HG03159 (cell line): ENCODE results near the gene USP48.
"Not testable (repeated sequence)": the region's sequence is repeated elsewhere in the genome, so short reads cannot be mapped to it uniquely, and the experiment has no call there.

Experiments used
- ATAC-seq: cut with Tn5 transposase; IDR thresholded peaks from one replicate; pipeline ENCODE4 v1.9.1; 2021; ENCODE audit warnings: mild to moderate bottlenecking, moderate library complexity; ENCODE audit not compliant: unreplicated experiment

The USP48 gene

GRCh38 chr1:21641967-21642739 lies 140.8 kb downstream of the USP48 start:
- no peak for ATAC-seq

DNA sequence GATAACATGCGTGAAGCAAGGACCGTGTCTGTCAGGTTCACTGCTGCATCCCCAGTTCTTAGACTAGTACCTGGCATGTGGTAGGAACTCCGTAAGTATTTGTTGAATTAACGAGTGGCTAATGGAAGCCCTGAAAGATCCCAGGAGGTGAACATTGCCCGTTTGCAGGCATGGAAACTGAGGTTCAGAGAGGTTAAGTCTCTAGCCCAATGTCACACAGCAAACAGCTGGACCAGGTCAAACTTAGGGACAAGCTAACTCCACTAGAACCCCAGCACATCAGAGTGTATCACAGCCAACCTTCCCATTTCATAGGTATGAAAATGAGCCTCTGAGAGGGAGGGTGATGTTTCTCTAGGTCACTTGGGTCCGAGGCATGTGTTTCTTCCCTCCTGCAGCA lies 141.4 kb downstream of the USP48 start:
- ATAC-seq: no peak

DNA sequence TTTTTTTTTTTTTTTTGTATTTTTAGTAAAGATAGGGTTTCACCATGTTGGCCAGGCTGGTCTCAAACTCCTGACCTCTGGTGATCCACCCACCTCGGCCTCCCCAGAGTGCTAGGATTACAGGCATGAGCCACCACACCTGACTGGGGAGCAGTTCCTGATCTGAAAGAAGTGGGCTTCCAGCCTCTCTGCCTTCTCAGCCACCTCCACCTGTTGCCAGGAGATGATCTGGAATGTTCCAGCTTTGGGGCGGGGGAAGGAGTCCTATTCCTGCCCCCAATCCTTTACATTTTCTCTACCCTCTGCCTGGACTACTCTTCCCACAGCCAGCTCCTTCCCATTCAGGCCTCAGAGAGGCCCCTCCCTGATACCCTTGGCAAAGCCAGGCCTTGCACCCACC lies 141.9 kb downstream of the USP48 start:
- ATAC-seq: no peak

- no peak for ATAC-seq
Measured at GRCh38 chr1:21640653-21641052, 142.3 kb downstream of the USP48 start.

DNA sequence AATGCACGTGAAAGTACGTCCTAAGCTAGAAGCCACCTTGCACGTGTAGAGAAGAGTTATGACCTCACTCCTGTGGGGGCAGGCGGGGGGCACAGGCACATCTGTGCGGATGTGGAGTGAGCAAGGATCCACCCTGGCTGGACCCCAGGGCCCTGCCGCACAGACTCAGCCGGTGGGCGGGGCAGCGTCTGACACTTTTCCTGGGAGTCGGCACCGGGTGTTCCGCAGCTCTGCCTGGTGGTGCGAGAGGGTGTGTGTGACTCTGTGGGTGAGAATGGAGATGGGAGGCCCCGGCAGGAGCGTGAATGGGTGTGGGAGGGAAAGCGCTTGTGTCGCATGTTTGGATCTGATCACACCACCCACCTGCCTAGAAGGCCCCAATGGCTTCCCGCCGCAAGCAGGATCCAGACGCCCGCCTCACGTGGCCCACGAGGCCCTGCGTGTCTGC lies 143.3 kb downstream of the USP48 start:
- ATAC-seq: no peak

DNA sequence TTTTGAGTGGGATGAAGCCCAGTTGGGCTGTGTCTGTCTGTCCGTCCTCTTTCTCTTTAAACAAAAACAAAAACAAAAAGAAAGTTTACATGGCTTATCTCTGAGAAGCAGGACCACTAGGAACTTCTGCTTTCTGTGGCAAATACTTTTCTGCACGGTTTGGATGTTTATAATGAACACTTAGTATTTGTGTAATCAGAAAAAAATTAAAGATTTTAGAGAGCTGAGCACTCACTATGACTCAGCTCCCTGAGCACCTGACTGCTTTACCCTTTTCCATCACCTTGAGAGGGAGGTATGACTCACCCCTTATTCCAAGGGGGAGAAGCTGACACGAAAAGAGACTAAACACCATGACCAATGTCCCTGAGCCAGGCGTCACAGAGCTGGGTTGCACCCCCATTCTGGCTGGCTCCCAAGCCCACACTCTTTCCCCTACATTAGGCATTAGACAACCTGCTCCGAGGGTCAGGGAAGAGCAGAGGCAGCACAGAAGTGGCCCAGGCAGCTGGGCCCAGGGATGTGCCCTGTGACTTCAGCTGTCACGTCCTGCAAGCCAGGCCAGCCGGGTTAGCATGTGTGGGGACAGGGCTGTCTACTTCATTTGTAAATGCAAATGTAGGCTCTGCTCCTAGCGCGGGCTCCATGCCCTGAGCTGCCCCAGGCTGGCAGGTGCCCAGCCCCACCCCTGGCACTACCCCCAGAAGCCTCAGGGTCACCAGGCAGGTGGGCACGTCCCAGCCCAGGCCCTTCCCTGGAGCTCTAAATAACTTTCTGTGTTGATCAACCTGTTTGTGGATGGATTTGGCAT lies 144.2 kb downstream of the USP48 start:
- no peak for ATAC-seq

DNA sequence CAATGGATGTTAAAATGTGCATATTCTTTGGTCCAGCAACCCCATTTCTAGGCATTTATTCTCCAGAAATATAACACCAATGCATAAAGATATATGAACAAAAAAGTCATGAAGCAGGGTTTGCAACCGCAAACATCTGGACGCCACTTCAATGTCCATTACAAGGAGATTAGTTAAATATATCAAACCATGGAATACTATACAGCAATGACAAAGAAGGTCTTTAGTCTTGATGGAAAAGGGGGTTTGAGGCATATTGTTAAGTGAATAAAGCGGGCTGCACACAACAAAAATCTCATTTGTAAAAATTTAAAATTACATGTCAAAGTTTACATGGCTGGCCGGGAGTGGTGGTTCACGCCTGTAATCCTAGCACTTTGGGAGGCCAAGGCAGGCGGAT lies 145.4 kb downstream of the USP48 start:
- no peak for ATAC-seq

DNA sequence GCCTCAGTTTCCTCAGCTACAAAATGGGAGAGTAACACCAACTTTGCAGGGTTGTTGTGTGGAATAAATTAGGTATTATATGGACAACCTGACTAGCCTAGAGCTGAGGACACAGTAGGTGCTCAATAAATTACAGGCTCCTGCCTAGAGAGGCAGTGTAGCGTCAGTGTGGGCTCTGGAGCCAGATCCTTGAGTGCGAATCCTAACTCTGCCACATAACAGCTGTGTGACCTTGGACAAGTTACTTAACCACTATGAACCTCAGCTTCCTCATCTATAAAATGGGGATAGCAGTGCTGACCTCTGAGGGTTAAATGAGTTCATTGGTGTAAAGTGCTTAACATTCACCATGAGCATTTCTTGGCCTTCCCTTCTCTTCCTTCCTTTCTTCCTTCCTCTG lies 146.9 kb downstream of the USP48 start:
- ATAC-seq: no peak

DNA sequence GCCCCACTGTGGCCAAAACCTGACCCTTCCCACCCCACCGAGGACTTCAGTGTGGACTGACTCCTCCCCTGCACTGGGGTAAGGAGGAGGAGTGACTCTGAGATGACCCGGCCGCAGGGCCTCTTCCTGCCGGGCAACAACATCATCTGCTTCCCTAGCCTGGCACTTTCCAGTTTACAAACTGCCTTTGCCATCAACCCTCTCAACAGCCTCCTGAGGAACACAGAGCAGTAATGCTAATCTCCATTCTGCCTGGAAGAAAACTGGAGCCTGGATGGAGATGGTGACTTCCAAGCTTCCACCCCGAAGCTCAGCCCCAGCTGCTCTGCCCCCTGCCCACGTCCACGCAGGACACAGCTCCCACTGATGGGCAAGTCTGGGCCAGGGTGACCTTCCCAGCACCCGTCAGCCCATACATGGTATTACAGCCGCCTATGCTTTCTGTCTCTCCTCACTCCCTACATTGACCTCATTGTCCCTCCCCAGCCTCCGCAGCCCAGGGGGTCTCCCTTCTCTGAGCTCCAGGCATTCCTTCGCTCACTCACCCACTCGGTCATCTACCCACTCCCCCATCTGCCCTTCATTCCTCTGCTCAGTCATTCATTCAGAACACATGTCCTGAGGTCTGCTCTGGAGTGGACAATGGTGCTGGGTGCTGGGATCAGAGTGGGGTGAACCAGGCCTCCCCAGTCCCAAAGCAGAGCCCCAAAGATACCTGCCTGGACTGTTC lies 148.0 kb downstream of the USP48 start:
- no peak for ATAC-seq

DNA sequence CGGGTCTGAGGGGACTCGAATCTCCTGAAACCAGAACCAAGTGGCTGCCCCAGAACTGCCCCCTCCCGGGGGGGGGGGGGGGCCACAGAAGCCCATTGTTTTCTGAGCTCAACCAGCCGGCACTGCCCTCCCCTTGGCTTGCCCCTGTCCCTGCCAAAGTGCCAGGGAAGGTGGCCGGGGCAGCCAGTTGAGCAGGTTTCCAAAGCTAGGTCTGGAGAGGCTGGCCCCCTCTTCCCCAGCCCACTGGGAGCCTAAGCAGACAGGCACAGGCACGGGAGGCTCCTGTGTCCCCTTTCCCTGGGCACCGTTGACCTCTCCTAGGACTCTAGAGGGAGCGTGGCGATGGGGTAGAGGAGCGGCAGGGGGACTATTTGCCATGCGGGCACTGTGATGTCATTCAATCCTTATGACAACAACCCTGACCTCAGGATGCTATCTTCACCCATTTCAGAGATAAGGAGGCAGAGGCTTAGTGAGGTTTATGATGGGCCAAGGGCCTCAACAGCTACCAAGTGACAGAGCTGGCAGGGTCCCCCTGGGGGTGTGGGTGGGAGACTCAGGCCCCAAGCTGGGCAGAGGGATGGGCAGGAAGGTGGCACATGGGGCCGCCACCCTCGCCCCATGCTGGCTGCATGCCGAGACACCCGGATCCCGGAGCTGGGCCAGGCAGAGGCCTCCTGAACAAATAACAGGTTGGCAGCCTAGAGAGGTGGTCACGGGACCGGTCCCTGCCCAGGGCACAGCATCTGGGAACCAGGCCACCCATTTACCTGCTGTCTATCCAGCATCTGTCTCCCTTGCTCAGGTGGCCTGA lies 148.8 kb downstream of the USP48 start:
- ATAC-seq: no peak

DNA sequence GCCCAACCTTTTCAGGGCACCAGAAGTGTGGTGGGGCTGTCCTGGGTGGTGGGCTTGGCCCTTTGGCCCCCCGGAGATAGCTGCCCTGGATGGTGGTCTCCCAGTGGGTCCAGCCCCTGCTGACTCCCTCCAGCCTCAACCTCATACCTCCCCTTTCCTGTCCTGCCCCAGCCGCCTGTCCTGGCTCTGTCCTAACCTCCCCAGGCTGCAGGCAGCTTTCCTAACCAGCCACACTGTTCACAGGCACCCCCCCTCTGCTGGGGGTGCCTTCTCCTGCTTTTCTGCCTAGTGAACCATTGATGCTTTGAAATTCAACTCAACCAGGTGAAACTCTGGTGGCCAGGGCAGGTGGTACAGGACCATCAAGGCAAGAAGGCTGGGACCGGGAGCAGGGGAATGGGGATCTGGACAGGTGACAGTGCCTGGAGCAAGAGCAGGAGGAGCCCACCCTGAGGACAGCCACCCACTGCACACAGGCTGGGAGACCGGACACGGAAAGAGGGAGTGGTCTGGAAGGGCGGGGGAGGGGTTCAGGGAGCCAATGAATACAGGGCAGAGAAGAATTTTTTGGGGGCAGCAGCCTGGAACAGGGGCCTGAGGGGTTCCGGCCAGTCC lies 149.7 kb downstream of the USP48 start:
- ATAC-seq: no peak

- no peak for ATAC-seq
Measured at GRCh38 chr1:21631944-21632887, 150.7 kb downstream of the USP48 start.

DNA sequence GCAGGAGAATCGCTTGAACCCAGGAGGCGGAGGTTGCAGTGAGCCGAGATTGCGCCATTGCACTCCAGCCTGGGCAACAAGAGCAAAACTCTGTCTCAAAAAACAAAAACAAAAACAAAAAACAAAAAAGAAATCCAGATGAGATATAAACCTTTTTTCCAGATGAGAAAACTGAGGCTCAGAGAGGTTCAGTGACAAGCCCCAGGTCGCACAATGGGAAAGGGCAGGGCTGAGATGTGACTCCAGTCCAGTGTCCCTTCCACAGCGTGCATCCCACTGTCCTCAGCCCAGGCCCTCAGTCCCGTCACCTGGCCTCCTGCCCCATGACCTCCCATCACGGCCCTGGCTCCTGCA lies 151.4 kb downstream of the USP48 start:
- ATAC-seq: not testable (repeated sequence)

GRCh38 chr1:21630571-21631343 lies 152.2 kb downstream of the USP48 start:
- no peak for ATAC-seq

DNA sequence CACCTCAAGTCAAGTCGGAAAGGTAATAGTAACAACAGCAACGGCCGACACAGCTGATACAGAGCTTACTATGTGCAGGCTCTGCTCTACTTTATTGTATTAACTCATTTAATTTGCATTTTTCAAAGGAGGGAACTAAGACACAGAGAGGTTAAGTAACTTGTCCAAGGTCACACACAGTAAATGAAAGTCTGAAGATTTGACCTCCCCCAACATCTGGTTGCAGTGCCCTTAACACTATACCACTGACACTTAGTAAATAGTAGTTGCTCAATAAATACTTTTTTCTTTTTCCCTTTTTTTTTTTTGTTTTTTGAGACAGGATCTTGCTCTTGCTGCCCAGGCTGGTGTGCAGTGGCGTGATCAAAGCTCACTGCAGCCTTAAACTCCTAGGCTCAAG lies 153.0 kb downstream of the USP48 start:
- ATAC-seq: no peak

GRCh38 chr1:21628798-21629393 lies 154.1 kb downstream of the USP48 start:
- no peak for ATAC-seq
